GM20000 (cell line): Measurements from ENCODE around the gene HYAL3.

Experiments
- DNase-seq: peaks from one replicate; pipeline ENCODE4 v3.0.0; 2012; ENCODE audit warnings: low spot score
- CTCF ChIP-seq: IDR thresholded peaks from 2 replicates; pipeline ENCODE4 v1.5.1; 2012; ENCODE audit warnings: mild to moderate bottlenecking, control low read depth; ENCODE audit errors: extremely low read depth, missing control alignments

The HYAL3 gene

GRCh38 chr3:50268703-50269451 lies 30.3 kb downstream of the HYAL3 start, which contains the start of gene SEMA3B:
SEMA3B (plus strand) TSS chr3:50269147; CDS start chr3:50269241, 94 bp downstream.
- DNase-seq: no peak
- no peak for TF ChIP-seq CTCF

- TF ChIP-seq CTCF: no peak
- no peak for DNase-seq
These were observed 30.9 kb downstream of the HYAL3 start for GRCh38 chr3:50268276-50268675.

DNA sequence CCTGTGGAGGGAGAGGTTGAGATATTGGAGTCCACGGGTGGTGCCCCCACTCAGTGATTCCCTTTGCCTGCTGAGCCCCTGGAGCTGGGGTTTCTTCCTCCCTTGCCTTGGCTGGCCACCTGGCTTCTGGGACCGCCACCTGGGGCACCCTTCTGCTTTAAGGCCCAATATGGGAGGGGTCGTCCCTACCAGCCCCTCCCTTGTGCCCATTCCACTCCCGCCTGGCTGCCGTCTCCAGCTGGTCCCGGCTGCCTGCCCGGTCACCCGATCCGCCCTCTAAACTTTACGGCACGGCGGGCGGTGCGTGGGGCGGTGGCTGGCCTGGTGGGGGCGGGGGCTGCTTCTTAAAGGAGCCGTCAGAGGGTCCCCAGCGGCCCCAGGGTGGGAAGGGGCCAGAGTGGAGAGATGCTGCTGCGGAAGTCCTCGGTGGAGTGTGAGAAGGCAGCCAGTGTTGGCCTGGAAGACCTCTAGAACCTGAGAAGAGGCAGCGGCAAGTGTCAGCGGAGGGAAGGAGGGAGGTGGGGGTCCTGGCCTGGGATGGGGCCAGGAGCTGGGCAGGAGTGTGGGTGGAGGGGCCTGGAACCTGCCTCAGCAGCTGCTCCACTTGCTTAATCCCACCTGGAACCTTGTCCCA lies 31.8 kb downstream of the HYAL3 start:
- no peak for TF ChIP-seq CTCF
- DNase-seq: no peak

DNA sequence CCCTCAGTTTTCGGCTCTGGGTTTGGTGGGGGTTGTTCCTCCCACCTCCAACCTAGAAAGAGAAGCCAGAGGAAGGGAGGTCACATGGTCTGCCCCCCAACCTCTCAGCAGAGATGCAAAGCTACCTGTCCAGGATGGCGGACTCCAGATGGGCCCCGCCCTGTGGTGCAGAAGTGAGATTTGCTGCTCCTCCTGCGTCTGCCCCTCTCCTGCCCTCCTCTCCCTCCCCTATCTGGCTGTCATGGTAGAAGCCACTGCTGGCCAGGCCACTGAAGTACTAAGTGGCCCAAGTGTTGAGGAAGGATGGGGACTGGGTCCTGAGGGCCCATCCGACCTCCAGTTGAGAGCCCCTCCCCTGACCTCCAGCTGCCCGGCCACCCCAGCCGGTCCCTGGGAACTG lies 32.4 kb downstream of the HYAL3 start:
- DNase-seq: no peak
- TF ChIP-seq CTCF: no peak

- no peak for DNase-seq
- TF ChIP-seq CTCF: no peak
These were observed 33.2 kb downstream of the HYAL3 start for GRCh38 chr3:50266017-50266416.

DNA sequence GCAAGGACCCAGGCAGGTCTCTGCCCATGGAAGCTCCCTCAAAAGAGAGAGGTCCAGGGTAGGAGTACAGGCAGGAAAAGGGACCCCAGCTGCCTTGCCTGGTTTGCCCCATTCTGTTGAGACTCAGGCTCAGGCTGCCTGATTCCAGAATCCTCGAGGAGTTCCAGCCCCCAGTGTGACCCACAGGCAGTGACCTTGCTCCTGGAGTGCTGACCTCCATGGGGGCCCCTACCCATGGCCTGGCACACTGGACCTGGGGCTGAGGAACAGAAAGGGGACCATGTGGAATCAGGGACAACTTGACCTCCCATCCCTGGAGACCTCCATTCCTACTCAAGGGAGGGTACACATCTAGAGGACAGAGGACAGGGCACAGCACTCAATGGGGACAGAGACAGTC lies 33.6 kb downstream of the HYAL3 start:
- peak; percentile 19 for DNase-seq
- no peak for TF ChIP-seq CTCF

- no peak for TF ChIP-seq CTCF
- DNase-seq: no peak
These were observed 34.2 kb downstream of the HYAL3 start for GRCh38 chr3:50264964-50265485.
